HEK293T (cell line): ENCODE data around the gene SLC15A3.

Source experiments
- ARNT ChIP-seq: fragments of 450-650 bp; IDR thresholded peaks from 2 replicates; pipeline ENCODE4 v1.6.1; 2017; ENCODE audit warnings: mild to moderate bottlenecking
- FOXK2 ChIP-seq: fragments of 450-650 bp; IDR thresholded peaks from 2 replicates; pipeline ENCODE4 v1.6.1; 2016; ENCODE audit warnings: mild to moderate bottlenecking
- NFRKB ChIP-seq: fragments of 450-650 bp; IDR thresholded peaks from 2 replicates; pipeline ENCODE4 v1.6.1; 2016; ENCODE audit warnings: mild to moderate bottlenecking, moderate library complexity
- PKNOX1 ChIP-seq: fragments of 450-650 bp; IDR thresholded peaks from 2 replicates; pipeline ENCODE4 v1.6.1; 2016
- SP1 ChIP-seq: fragments of 450-650 bp; IDR thresholded peaks from 2 replicates; pipeline ENCODE4 v1.6.1; 2017
- TARDBP ChIP-seq: fragments of 450-650 bp; IDR thresholded peaks from 2 replicates; pipeline ENCODE4 v1.6.1; 2016

- TF ChIP-seq NFRKB (no peak), ARNT (no peak), SP1 (no peak), PKNOX1 (no peak), FOXK2 (no peak), TARDBP (no peak)
These were observed 18.4 kb upstream of the SLC15A3 start for GRCh38 chr11:60970369-60970774.
